ENCODE results near the gene PNRC1. TPM values are rescaled to one million over a fixed set of nuclear protein-coding genes. Genes with fewer than 3 reads are reported as not detected.

The PNRC1 gene
- total and polyA plus RNA-seq, 2 of the 4 experiments (the other 2 are of a cell fraction), result 6.5 to 8.1 TPM

- ChIA-PET CTCF (no interaction called here), POLR2A (ENCODE audit: unreplicated experiment) (no interaction called here)
- H2AFZ ChIP-seq (replicated peaks; ENCODE audit: low read length, poor library complexity), result no peak overlapping the region
- no peak overlapping the region for H2BK15ac ChIP-seq (ENCODE audit: low read depth, low read length)
- H3K14ac ChIP-seq (replicated peaks; ENCODE audit: low read depth, low read length), result no peak overlapping the region
- no peaks in the 10 kb centered on the region for H3K27me3 ChIP-seq (ENCODE audit: control insufficient read depth, insufficient read depth, low read length)
- ATAC-seq (ENCODE audit: low read depth), result no peak
- in situ Hi-C loops (cut with MboI; ENCODE audit: low sequenced_read_pairs) (loop anchor here (25.0 kb wide), 1 partner anchor 230 kb away; the partner anchor contains the start of gene UBE2J1), intact Hi-C loops (cut with micrococcal nuclease) (no loop called here), dilution Hi-C loops (cut with HindIII; ENCODE audit: low sequenced_read_pairs, unreplicated experiment) (no loop called here)
- no peak overlapping the region for H2BK120ac ChIP-seq (ENCODE audit: low read depth, low read length)
- H2AK5ac ChIP-seq (ENCODE audit: low read depth, low read length), result no peak overlapping the region
- TF ChIP-seq MAFK (IDR thresholded peaks at IDR 0.05; ENCODE audit: low read depth, low read length), result no peak
- TF ChIP-seq SMC3 (IDR thresholded peaks at IDR 0.05; ENCODE audit: low read depth, low read length), result no peak
- no peak for TF ChIP-seq POLR2A (IDR thresholded peaks at IDR 0.05; ENCODE audit: low read depth, low read length)
- no peak for TF ChIP-seq RFX5 (IDR thresholded peaks at IDR 0.05; ENCODE audit: low read depth, low read length)
- TF ChIP-seq FOS (IDR thresholded peaks at IDR 0.05; ENCODE audit: low read depth, low read length), result no peak
- TF ChIP-seq, protein P1, sequence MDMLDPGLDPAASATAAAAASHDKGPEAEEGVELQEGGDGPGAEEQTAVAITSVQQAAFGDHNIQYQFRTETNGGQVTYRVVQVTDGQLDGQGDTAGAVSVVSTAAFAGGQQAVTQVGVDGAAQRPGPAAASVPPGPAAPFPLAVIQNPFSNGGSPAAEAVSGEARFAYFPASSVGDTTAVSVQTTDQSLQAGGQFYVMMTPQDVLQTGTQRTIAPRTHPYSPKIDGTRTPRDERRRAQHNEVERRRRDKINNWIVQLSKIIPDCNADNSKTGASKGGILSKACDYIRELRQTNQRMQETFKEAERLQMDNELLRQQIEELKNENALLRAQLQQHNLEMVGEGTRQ (IDR thresholded peaks at IDR 0.05; ENCODE audit: low read depth, low read length), result no peak
- no peak for TF ChIP-seq BHLHE40 (IDR thresholded peaks at IDR 0.05; ENCODE audit: low read depth, low read length)
- no peak for TF ChIP-seq RCOR1 (IDR thresholded peaks at IDR 0.05; ENCODE audit: insufficient replicate concordance, low read length)
- TF ChIP-seq MXI1 (IDR thresholded peaks at IDR 0.05; ENCODE audit: borderline replicate concordance, low read depth, low read length), result no peak
- TF ChIP-seq CEBPB (IDR thresholded peaks at IDR 0.05; ENCODE audit: low read depth, low read length), result no peak
- TF ChIP-seq, protein P2, sequence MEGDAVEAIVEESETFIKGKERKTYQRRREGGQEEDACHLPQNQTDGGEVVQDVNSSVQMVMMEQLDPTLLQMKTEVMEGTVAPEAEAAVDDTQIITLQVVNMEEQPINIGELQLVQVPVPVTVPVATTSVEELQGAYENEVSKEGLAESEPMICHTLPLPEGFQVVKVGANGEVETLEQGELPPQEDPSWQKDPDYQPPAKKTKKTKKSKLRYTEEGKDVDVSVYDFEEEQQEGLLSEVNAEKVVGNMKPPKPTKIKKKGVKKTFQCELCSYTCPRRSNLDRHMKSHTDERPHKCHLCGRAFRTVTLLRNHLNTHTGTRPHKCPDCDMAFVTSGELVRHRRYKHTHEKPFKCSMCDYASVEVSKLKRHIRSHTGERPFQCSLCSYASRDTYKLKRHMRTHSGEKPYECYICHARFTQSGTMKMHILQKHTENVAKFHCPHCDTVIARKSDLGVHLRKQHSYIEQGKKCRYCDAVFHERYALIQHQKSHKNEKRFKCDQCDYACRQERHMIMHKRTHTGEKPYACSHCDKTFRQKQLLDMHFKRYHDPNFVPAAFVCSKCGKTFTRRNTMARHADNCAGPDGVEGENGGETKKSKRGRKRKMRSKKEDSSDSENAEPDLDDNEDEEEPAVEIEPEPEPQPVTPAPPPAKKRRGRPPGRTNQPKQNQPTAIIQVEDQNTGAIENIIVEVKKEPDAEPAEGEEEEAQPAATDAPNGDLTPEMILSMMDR (conservative IDR thresholded peaks at IDR 0.05; ENCODE audit: low read depth, low read length), result no peak
- no peak for TF ChIP-seq CHD1 (IDR thresholded peaks at IDR 0.05; ENCODE audit: low read depth, low read length)
- TF ChIP-seq NFE2L2 (IDR thresholded peaks at IDR 0.05; ENCODE audit: low read depth, low read length), result no peak
- no peak for TF ChIP-seq RAD21 (IDR thresholded peaks at IDR 0.05; ENCODE audit: low read length)
- TF ChIP-seq, protein P3, sequence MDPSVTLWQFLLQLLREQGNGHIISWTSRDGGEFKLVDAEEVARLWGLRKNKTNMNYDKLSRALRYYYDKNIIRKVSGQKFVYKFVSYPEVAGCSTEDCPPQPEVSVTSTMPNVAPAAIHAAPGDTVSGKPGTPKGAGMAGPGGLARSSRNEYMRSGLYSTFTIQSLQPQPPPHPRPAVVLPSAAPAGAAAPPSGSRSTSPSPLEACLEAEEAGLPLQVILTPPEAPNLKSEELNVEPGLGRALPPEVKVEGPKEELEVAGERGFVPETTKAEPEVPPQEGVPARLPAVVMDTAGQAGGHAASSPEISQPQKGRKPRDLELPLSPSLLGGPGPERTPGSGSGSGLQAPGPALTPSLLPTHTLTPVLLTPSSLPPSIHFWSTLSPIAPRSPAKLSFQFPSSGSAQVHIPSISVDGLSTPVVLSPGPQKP (IDR thresholded peaks at IDR 0.05; ENCODE audit: borderline replicate concordance, low read depth, low read length), result no peak
- H3K23ac ChIP-seq (ENCODE audit: low read depth, low read length), result no peak overlapping the region
- H4K20me1 ChIP-seq (ENCODE audit: insufficient read depth, low read length), result no peaks in the 10 kb centered on the region
- H4K8ac ChIP-seq (ENCODE audit: low read depth in 2 of 2, low read length in 2 of 2), result no peak overlapping the region
- H4K5ac ChIP-seq (ENCODE audit: low read depth, low read length), result no peak overlapping the region
- H3K4me2 ChIP-seq (ENCODE audit: low read depth, low read length), result no peak overlapping the region
- no peak overlapping the region for H3K4me3 ChIP-seq (ENCODE audit: insufficient read depth, low read depth, low read length)
- no peak overlapping the region for H2AK9ac ChIP-seq (replicated peaks; ENCODE audit: low read depth, low read length, poor library complexity)
- no CpG with 5 or more reads among the region's 2 CpGs for WGBS, 2 experiments (ENCODE audit: extremely low coverage in 2 of 2, insufficient read length in 1 of 2)
- H3K18ac ChIP-seq (ENCODE audit: low read depth, low read length), result no peak overlapping the region
- H3K9me1 ChIP-seq (ENCODE audit: insufficient read depth, low read length), result no peaks in the 10 kb centered on the region
- BruUV-seq (replicated peaks), result no TSS peak
- no peak overlapping the region for H3K27ac ChIP-seq (ENCODE audit: insufficient read depth, low read length)
- H3K9me3 ChIP-seq (ENCODE audit: control insufficient read depth, insufficient read depth, low read length), result no peaks in the 10 kb centered on the region
- H3K4me1 ChIP-seq (ENCODE audit: control insufficient read depth, insufficient read depth, low read length), result no peaks in the 10 kb centered on the region
- no peak overlapping the region for H3K9ac ChIP-seq (ENCODE audit: low read depth, low read length)
- no peaks in the 10 kb centered on the region for H3K36me3 ChIP-seq (ENCODE audit: control insufficient read depth, insufficient read depth, low read length)
- no peak overlapping the region for H2BK5ac ChIP-seq (ENCODE audit: low read depth, low read length, poor library complexity, severe bottlenecking)
- no peak overlapping the region for H2BK20ac ChIP-seq (ENCODE audit: low read depth, low read length)
- no peak overlapping the region for H4K91ac ChIP-seq (ENCODE audit: insufficient read depth, low read depth, low read length)
- no peak for DNase-seq
- H3K56ac ChIP-seq (ENCODE audit: extremely low read depth, insufficient read depth, low read length), result no peak overlapping the region
- no peaks in the 10 kb centered on the region for H3K79me1 ChIP-seq (ENCODE audit: low read depth in 1 of 2, low read length in 2 of 2)
- no peak overlapping the region for H3K4ac ChIP-seq (ENCODE audit: low read depth, low read length)
These were observed 51.5 kb downstream of the PNRC1 start for GRCh38 chr6:89132057-89132456.

Data from IMR-90 (cell line).